NCI-H510A treated with DMSO at 0.1 percent for 48 hours (cell line): Measurements from ENCODE around the gene OR51B2.
"Not testable (repeated sequence)": the region's sequence is repeated elsewhere in the genome, so short reads cannot be mapped to it uniquely, and the experiment has no call there.

ENCODE experiments used
- DNase-seq: peaks from one replicate; lab custom pipeline; 2025; lab: John Stamatoyannopoulos, UW

Gene OR51B2

GRCh38 chr11:5324197-5324596 lies at the start of gene OR51B2:
Gene OR51B2, minus strand, starts transcription at chr11:5324297. Its CDS starts 0 bp downstream, at chr11:5324297.
- DNase-seq, result no peak

- no peak for DNase-seq
These were observed 45.7 kb upstream of the OR51B2 start for GRCh38 chr11:5369789-5370188.

GRCh38 chr11:5368502-5369043 lies 44.5 kb upstream of the OR51B2 start:
- no peak for DNase-seq

- DNase-seq, result no peak
These were observed 43.5 kb upstream of the OR51B2 start for GRCh38 chr11:5367448-5368074.

- DNase-seq, result no peak
These were observed 42.8 kb upstream of the OR51B2 start for GRCh38 chr11:5366856-5367255.

GRCh38 chr11:5366365-5366764 lies 42.3 kb upstream of the OR51B2 start:
- DNase-seq, result not testable (repeated sequence)

GRCh38 chr11:5364214-5364613 lies 40.1 kb upstream of the OR51B2 start:
- no peak for DNase-seq

GRCh38 chr11:5363679-5364078 lies 39.6 kb upstream of the OR51B2 start:
- DNase-seq, result no peak

- DNase-seq, result no peak
These were observed 38.0 kb upstream of the OR51B2 start for GRCh38 chr11:5362017-5362625.

GRCh38 chr11:5356031-5356430 lies 31.9 kb upstream of the OR51B2 start:
- not testable (repeated sequence) for DNase-seq

GRCh38 chr11:5351208-5351607 lies 27.1 kb upstream of the OR51B2 start, which contains the start of gene OR51B6:
Gene OR51B6, plus strand, starts transcription at chr11:5351508. Its CDS starts 0 bp downstream, at chr11:5351508.
- DNase-seq, result no peak

GRCh38 chr11:5349550-5349949 lies 25.5 kb upstream of the OR51B2 start:
- no peak for DNase-seq

GRCh38 chr11:5348551-5349194 lies 24.6 kb upstream of the OR51B2 start:
- DNase-seq, result no peak

GRCh38 chr11:5345831-5346230 lies 21.7 kb upstream of the OR51B2 start:
- DNase-seq, result no peak

- no peak for DNase-seq
These were observed 19.6 kb upstream of the OR51B2 start, which contains the start of gene OR51B5 for GRCh38 chr11:5343474-5344335. Gene OR51B5, minus strand, starts transcription at chr11:5343524. Its CDS starts 0 bp downstream, at chr11:5343524.

GRCh38 chr11:5339771-5340322 lies 15.8 kb upstream of the OR51B2 start:
- DNase-seq, result no peak

GRCh38 chr11:5337253-5337652 lies 13.2 kb upstream of the OR51B2 start:
- not testable (repeated sequence) for DNase-seq

GRCh38 chr11:5336331-5336730 lies 12.2 kb upstream of the OR51B2 start:
- DNase-seq, result no peak

GRCh38 chr11:5335170-5335569 lies 11.1 kb upstream of the OR51B2 start:
- no peak for DNase-seq

GRCh38 chr11:5317292-5317691 lies 6.8 kb downstream of the OR51B2 start:
- DNase-seq, result no peak

GRCh38 chr11:5313326-5314023 lies 10.6 kb downstream of the OR51B2 start:
- DNase-seq, result not testable (repeated sequence)
